Upper lobe of left lung (tissue), 4 donors: Measurements from ENCODE around the gene PCBD1.

Source experiments
- EP300 ChIP-seq, 4 donors: sonication (generic); formaldehyde crosslinking; IDR thresholded peaks; one replicate each; pipeline ENCODE4 v1.5.1; 2017; ENCODE audit warnings: antibody characterized with exemption in 4 of 4, control low read depth in 2 of 4
- POLR2A ChIP-seq, 4 donors: fragments of 450-650 bp; IDR thresholded peaks; one replicate each; pipeline ENCODE4 v1.5.1; 2016 to 2017; ENCODE audit warnings: antibody characterized with exemption in 4 of 4, mild to moderate bottlenecking in 2 of 4

- TF ChIP-seq EP300 (IDR thresholded peaks at IDR 0.05) (no peak), POLR2A (IDR thresholded peaks at IDR 0.05) (no peak)
These were observed 8.3 kb downstream of the PCBD1 start for GRCh38 chr10:70880077-70880534.
